Pancreas (tissue), 10 donors: ENCODE results near the gene TNS3. TPM values are rescaled to one million over a fixed set of nuclear protein-coding genes. Genes with fewer than 3 reads are reported as not detected.

Experiments
- ATAC-seq, 4 donors: fragments of 200-7000 bp; cut with Tn5 transposase; one replicate each; pipeline versions ENCODE4 v1.8.0 to v1.9.1; 2020; ENCODE audit warnings: mild to moderate bottlenecking in 4 of 4, moderate library complexity in 4 of 4
- DNase-seq, 6 donors: peaks; one replicate each; pipeline ENCODE4 v3.0.0-alpha.2; 2020
- FAIRE-seq: peaks from 2 replicates; lab custom pipeline; 2012; peaks lifted over from hg19 to GRCh38; lab: Jason Lieb, UNC
- H3K27ac ChIP-seq, 4 donors: fragments of 200-600 bp; sonication (generic); 1 replicate in 3 of 4; 2 replicates in 1 of 4; pipeline versions ENCODE4 v1.5.0 to v1.8.0; 2020
- H3K27me3 ChIP-seq, 4 donors: fragments of 200-600 bp; one replicate each; pipeline ENCODE4 v1.8.0; 2021
- H3K36me3 ChIP-seq, 3 donors: fragments of 200-600 bp; sonication (generic) in 1 of 3; one replicate each; pipeline versions ENCODE4 v1.5.0 to v1.8.0; 2020 to 2021
- H3K4me1 ChIP-seq, 3 donors: fragments of 200-600 bp; one replicate each; pipeline ENCODE4 v1.8.0; 2021
- H3K4me3 ChIP-seq, 4 donors: fragments of 200-600 bp; sonication (generic) in 2 of 4; one replicate each; pipeline versions ENCODE4 v1.5.0 to v1.8.0; 2020 to 2021
- H3K9me3 ChIP-seq, 4 donors: fragments of 200-600 bp; one replicate each; pipeline ENCODE4 v1.8.0; 2021
- WGBS, 2 donors: extraction: QIAGEN DNeasy Blood & Tissue Kit; methylation state at CpG; one replicate each; pipeline ENCODE4 v1.1.7; 2013; 5-methylcytosine and 5-hydroxymethylcytosine counted together
- intact Hi-C, 3 donors: fragments of 100-400 bp; cut with DNase I; formaldehyde crosslinking; loops; one replicate each; pipeline versions ENCODE4 v1.11.1 to v1.14.2; 2022
- polyA plus RNA-seq, 2 donors: library from polyadenylated mRNA; stranded (reverse); fragments of 200-250 nt; gene quantifications; one replicate each; pipeline ENCODE4 v1.2.3, GENCODE V29; 2013
- total RNA-seq, 6 donors: library from RNA; stranded (reverse); fragmentation: NEBNext Ultra II Directional in 4 of 6; extraction: Animal tissue kit (Norgen Biotek cat#: 25700) in 4 of 6; gene quantifications; one replicate each; pipeline versions ENCODE4 v1.2.1 to v1.2.4, GENCODE V29; 2021 to 2023
- TF ChIP-seq, protein P1 (sequence below), 4 donors: fragments of 200-600 bp; sonication (generic) in 3 of 4; IDR thresholded peaks; one replicate each; pipeline versions ENCODE4 v1.5.0 to v1.8.0; 2021; ENCODE audit warnings: antibody characterized with exemption in 4 of 4
- donor health status: healthy with polysubstance abuse.
- donor health status: DM: no; HTN: no; CAD: no; lungs with moderate emphysema.
- donor health status: DM: no; HTN: no; CAD: no.
- donor health status: control.
- donor health status: control.
- donor health status: Bipolar disorder and iron deficiency.
- donor health status: DM: yes; HTN: yes; CAD: no.
- donor health status: DM: no; HTN: no; CAD: no.
- donor health status: DM: no; HTN: no; CAD: no.
- donor health status: DM: yes; HTN: yes; CAD: no.

Gene TNS3
- total and polyA plus RNA-seq, 8 donors: 28.0 to 125 (median 91.2) TPM

DNA sequence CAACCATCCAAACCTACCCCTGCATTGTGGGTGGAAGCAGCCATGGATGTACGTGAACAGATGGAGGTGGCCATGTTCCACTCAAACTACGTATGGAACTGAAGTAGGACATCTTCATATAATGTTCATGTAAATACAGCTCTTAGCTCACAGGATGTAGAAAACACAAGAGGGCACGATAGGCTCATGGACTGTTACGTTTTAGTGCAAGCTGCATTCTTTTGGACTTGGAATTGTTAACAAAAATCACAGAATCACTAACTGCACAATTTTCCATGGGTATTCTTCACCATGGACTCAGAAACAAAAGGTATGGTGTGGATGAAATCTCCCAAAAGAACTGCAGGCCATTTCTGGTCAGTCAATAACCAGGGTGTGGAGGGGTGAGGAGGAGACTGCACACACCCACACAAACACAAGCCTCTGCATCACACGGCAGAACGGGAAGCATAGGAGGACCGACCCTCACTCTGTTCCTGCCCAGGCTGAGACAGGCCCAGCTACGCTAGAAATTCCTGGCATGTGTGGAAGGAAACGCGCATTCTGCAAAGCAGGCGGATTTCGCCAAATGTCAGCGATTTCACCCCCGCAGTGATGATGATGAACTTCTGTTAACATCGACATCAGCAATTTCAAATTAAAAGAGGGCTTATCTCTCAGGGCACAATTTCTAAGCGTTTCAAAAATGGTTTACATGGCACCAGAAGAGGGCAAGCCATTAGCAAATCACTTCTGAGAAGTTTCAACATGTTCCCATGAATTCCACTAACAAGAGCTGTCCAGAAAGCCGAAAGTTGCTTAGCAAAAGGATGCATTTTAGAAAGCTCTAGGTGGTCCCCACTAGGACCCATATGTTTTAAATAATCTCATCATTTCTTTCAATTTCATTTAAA is 149.0 kb downstream of the TNS3 start:
- 84 to 86% methylated on average over 17 of the region's 17 CpGs for WGBS, 2 donors
- Histone ChIP-seq H3K27me3 (no peaks in the 10 kb centered on the region), H3K27ac (no peak overlapping the region), H3K9me3 (no peaks in the 10 kb centered on the region), H3K36me3 (peaks cover 0 to 37% (median 5%) of the 10 kb centered on the region in 3 donors), H3K4me1 (peaks cover 0 to 8% (median 0%) of the 10 kb centered on the region in 3 donors), H3K4me3 (no peak overlapping the region)
- ATAC-seq: peak in 3 of 4 donors; percentile 11 to 36 (median 13)
- DNase-seq: no peak
- FAIRE-seq: no peak
- TF ChIP-seq, protein P1, sequence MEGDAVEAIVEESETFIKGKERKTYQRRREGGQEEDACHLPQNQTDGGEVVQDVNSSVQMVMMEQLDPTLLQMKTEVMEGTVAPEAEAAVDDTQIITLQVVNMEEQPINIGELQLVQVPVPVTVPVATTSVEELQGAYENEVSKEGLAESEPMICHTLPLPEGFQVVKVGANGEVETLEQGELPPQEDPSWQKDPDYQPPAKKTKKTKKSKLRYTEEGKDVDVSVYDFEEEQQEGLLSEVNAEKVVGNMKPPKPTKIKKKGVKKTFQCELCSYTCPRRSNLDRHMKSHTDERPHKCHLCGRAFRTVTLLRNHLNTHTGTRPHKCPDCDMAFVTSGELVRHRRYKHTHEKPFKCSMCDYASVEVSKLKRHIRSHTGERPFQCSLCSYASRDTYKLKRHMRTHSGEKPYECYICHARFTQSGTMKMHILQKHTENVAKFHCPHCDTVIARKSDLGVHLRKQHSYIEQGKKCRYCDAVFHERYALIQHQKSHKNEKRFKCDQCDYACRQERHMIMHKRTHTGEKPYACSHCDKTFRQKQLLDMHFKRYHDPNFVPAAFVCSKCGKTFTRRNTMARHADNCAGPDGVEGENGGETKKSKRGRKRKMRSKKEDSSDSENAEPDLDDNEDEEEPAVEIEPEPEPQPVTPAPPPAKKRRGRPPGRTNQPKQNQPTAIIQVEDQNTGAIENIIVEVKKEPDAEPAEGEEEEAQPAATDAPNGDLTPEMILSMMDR (IDR thresholded peaks at IDR 0.05): no peak
- intact Hi-C loops: no loop called here

DNA sequence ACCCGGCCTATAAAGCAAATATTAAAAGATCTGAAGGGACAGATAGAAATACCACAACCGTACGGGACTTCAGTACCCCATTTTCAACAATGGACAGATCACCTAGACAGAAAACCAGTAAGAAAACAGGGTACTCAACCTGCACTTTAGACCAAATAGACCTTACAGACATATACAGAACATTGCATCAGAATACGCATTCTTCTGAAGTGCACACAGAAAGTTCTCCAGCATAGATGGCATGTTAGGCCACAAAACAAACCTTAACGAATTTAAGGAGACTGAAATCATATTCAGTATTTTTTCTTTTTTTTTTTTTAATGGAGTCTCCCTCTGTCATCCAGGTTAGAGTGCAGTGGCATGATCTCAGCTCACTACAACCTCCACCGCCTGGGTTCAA is 151.5 kb downstream of the TNS3 start:
- intact Hi-C loops: no loop called here
- no peak for ATAC-seq
- 75 to 82% methylated on average over 6 of the region's 6 CpGs for WGBS, 2 donors
- H3K4me3 ChIP-seq: no peak overlapping the region
- H3K27ac ChIP-seq: no peak overlapping the region
- FAIRE-seq: no peak
- peaks cover 0 to 56% (median 13%) of the 10 kb centered on the region in 3 donors for H3K36me3 ChIP-seq
- H3K27me3 ChIP-seq: no peaks in the 10 kb centered on the region
- H3K4me1 ChIP-seq: peaks cover 0 to 8% (median 0%) of the 10 kb centered on the region in 3 donors
- no peak for DNase-seq
- H3K9me3 ChIP-seq: no peaks in the 10 kb centered on the region
- TF ChIP-seq, protein P1 (IDR thresholded peaks at IDR 0.05): no peak

DNA sequence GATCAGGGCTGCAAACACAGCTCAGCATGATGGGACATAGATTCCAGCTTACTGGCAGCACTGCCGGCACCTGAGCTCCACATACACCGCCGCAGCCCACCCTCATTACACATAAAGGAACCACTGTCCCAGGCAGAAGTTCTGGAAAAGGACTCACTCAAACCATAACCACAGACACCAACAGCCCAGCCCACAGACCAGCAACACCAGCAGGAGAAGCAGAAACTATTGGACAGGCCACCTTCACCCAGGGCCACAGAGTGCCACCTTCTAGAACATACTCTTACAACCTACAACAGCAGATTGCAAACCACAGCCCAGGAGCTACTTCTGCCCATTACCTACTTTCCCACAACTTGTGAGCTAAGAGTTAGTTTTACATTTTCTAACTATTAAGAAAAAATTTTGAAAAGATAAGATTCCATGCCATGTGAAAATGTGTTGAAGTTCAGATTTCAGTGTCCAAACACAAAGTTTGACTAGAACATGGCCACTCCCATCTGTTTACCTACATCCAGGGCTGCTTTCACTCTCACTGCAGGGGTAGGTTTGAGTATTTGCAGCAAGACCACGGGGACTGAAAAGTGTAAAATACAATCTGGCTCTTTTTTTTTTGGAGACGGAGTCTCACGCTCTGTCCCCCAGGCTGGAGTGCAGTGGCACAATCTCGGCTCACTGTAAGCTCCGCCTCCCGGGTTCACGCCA is 153.0 kb downstream of the TNS3 start:
- peak in 3 of 4 donors; percentile 47 to 64 (median 52) for ATAC-seq
- H3K27me3 ChIP-seq: no peaks in the 10 kb centered on the region
- H3K36me3 ChIP-seq: peaks cover 0 to 56% (median 24%) of the 10 kb centered on the region in 3 donors
- H3K9me3 ChIP-seq: no peaks in the 10 kb centered on the region
- H3K4me3 ChIP-seq: no peak overlapping the region
- 77 to 79% methylated on average over 10 of the region's 10 CpGs for WGBS, 2 donors
- peaks cover 0 to 8% (median 0%) of the 10 kb centered on the region in 3 donors for H3K4me1 ChIP-seq
- TF ChIP-seq, protein P1 (IDR thresholded peaks at IDR 0.05): no peak
- FAIRE-seq: no peak
- no peak overlapping the region for H3K27ac ChIP-seq
- intact Hi-C loops: no loop called here
- no peak for DNase-seq

DNA sequence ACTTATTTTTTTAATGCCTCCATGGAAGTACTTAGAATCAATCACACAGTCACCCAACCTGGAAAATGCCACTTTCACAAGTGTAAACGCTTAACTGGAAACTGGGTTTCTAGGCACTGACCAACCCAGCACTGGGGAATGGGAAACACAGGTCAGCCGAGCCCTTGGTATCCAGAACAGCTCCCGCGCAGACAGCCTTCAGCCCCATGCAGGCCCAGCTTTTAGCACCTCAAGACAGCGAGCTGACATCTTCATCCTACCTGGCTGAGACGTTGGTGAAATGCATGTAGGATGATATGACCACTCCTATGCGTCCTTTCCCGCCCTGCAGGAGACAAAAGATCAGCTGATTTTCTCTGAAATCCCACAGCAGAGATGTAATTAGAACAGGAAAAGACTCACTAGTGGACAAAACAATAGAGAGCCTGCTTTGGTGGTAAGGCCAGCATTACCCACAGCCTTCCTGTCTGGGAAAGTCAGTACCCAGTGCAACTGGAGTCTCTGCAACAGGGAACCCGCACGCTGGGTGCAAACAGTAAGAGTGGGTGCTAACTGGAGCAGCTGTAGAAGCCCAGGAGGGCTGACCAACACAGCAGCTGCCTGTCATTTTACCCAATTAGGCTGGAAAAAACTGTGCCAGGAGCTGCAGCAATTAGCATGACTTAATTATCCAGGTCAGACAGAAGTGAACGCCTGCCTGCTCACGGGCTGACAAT is 153.7 kb downstream of the TNS3 start:
- no peak overlapping the region for H3K4me3 ChIP-seq
- no peaks in the 10 kb centered on the region for H3K9me3 ChIP-seq
- H3K27me3 ChIP-seq: no peaks in the 10 kb centered on the region
- intact Hi-C loops: no loop called here
- DNase-seq (no peak), FAIRE-seq (no peak), ATAC-seq (peak in 3 of 4 donors; percentile 35 to 52 (median 50))
- TF ChIP-seq, protein P1 (IDR thresholded peaks at IDR 0.05): no peak
- H3K27ac ChIP-seq: no peak overlapping the region
- 60 to 71% methylated on average over 12 of the region's 12 CpGs for WGBS, 2 donors
- H3K4me1 ChIP-seq: peaks cover 0 to 8% (median 0%) of the 10 kb centered on the region in 3 donors
- H3K36me3 ChIP-seq: peaks cover 0 to 57% (median 30%) of the 10 kb centered on the region in 3 donors
